EL (cell line): ENCODE results near the gene EHD3.

ENCODE experiments used
- DNase-seq: peaks from one replicate; pipeline ENCODE4 v3.0.0-alpha.2; 2016

The EHD3 gene

GRCh38 chr2:31237348-31238017 lies 3.5 kb downstream of the EHD3 start:
- no peak for DNase-seq

DNA sequence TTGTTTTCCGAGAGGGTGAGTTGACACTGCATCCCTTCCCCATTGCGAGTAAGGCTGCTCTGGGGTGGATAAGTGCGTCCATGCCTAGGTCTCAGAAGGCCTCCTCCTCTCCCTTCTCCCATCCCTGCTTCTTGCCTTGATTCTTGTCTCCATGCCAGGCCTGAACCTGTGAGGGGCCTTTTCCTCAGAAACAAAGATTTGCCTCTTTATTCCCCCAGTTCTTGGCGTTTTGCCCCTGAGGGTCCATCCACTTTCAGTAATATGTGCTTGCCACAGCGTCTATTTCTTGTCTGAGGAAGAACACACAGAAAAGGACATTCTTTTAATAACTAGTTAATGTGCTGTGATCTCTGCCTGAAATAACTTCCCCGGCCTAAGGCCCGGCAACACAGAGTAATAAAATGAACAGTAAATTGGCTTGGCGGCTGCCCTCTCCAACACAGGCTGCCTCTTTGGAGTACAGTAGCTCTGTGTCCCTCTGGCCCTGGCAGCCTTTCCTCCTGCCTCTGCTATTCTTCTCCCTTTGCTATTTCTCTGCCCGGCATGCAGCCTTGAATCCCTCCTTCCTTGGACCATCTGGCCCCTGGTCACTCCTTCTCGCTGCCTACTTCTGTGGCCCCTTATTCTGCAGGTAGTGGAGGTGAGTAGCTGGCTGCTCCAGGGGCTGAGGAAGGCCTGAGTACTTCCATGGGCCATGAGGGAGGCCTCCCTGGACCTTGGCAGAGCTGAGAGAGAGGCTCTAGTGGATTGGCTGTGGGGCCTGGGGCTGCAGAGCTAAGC lies 4.4 kb downstream of the EHD3 start:
- DNase-seq: no peak

DNA sequence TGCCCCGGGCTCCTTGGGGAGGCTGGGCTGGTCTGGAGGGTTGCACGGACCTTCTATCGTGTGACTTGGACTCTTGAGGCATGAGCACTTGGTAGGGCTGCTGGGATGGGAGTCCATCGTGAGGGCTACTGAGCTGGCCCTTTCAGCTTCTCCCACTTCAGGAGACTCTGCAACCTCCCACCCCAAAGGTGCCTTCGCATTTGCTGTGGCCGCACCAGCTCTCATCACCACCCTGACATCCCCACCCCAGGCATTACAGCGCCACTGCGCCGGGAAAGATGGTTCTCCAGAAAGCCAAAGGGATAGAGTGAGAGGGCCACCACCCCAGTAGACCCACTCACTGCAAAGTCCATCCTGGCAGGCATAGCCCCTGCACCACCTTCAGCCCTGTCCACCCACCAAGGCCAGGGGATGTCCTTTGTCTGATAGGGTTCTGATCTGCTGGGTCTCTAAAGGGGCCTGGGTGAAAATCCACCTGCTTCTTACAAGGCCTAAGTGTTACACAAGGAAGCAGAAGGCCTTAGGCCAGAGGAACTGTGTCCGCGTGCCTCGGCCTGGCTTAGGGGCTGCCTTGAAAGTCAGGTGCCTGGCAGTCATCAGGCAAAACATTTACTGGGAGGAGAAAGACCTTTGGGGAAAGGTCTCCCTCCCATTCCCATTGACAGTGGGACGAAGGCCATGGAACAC lies 5.1 kb downstream of the EHD3 start:
- DNase-seq: no peak

GRCh38 chr2:31239593-31240177 lies 5.7 kb downstream of the EHD3 start:
- peak; percentile 71 for DNase-seq

GRCh38 chr2:31240381-31241365 lies 6.7 kb downstream of the EHD3 start:
- DNase-seq: no peak

DNA sequence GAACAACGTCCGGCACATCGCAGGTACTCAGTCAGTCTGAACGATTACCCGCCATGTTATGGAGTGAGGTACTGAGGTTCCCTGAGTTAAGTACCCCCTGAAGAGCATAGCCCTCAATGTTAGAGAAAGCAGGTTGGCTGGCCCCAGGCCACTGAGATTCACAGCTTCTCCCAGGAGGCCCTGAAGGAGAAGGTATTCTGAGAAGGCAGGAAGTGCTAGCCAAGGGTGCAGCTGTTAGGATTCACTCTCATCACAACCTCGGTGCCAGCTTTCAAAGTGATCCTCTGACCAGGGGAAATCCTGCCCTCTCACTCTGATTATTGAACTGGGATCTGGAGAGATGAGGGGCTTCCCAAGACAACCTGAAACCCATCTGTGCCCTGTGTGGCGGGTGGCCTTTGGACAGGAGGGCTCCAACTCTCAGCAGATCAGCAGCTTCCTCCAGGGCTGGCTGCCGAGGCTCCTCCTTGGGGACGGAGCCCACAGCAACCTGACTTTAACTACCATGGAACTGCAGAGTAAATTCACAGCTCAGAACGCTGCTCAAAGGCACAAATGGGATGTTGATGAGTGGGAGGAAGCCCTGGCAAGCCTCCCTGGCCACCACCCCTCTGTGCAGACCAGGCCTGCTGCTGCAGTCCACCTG lies 7.8 kb downstream of the EHD3 start:
- DNase-seq: no peak

- DNase-seq: no peak
Observed at GRCh38 chr2:31243053-31243452, 9.1 kb downstream of the EHD3 start.

DNA sequence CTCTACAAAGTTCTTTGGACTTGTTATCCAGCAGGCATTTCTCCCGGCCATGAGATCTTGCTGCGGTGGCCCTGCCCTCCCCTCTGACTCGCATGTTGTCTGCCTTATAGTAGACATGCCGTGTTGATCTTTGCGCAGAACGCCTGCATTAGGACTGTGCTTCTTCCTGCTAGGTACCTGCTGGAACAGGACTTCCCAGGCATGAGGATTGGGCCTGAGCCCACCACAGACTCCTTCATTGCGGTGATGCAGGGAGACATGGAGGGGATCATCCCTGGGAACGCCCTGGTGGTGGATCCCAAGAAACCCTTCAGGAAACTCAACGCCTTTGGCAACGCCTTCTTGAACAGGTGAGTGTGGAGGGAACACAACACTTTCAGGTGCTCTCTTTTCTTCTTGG lies 10.1 kb downstream of the EHD3 start:
- no peak for DNase-seq

DNA sequence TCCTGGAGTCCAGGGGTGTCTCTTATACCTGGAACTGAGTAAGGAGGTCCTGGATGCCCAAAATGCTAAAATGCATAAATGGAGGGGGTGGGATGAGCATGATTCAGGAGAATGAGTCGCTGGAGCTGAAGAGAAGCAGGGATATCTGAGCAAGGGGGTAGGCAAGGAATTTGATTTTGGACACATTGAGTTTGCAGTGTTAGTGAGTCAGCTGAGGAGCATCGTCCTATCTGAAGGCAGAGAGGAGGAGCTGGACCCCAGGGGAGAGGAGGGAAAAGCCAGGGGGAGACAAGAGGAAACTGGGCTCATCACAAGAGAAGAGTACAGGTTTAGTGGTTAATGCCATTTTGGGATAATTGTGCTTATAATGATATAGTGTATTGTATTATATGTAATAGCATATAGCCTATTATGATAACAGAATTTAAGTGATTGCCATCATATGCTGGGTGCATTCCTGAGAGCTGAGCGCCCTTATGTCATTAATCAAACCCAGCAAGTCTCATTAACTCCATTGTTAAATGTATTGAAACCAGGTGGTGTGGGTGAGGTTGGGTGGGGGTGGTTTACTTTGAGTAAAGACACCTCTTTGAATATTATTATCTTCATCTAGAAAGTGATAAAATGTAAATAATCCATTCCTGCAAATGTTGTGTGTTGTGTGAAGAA lies 12.4 kb downstream of the EHD3 start:
- DNase-seq: peak; percentile 54

DNA sequence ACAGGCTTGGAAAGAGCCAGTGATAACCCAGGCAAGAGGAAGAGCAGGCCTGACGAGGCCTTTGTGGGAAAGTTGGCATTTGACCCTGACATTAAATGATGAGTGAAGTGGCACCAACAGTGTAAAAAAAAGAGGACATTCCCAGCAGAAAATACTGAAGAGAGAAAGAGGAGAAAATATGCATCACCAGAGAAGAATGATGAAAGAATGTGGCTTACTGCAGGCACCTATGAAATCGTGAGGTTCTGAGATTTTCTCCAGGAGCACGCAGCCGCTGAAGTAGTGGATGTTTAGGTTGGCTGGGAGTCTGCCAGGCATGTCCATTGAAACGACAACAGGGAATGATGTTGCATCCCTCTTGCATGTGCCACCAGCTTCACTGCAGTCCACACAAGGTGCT lies 13.8 kb downstream of the EHD3 start:
- peak; percentile 64 for DNase-seq

DNA sequence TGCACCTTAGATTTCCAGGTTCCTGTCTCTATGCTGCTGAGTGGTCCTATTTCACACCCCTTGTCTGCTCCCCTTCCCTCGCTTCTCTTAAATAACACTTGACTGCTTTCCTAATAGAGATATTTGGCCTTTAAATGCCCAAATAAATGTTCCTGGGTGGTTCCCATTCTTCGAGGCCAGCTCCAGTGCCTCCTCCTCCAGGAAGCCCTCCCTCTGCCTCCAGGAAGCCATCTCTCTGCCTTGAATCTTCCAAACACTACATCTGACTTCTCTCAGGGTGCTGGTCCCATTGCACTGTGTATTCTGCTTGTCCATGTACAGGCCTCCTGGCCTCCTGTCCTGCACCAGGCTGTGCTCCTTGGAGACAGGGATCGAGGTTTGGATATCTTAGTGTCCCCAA lies 14.2 kb downstream of the EHD3 start:
- no peak for DNase-seq

- DNase-seq: no peak
Observed at GRCh38 chr2:31249009-31249690, 15.2 kb downstream of the EHD3 start.

- no peak for DNase-seq
Observed at GRCh38 chr2:31251018-31251417, 17.1 kb downstream of the EHD3 start.

DNA sequence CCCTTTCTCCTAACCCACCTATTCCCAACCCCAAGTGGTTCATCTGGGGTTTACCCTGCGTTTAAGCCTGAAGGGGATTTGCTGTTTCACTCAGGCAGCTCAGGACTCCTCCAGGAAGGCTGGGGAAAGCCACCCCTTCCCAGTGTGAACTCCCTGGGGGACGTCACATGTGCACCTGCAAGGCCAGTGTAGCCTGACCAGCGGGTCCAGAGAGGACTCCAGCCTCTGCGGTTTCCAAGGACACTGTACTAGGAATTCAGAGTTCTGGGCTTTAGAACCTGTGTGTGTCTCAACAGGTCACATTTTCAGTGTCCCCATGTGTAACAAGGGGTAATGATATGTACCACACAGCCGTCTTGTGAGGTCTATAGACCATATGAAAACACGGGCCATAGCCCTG lies 17.9 kb downstream of the EHD3 start:
- DNase-seq: no peak

DNA sequence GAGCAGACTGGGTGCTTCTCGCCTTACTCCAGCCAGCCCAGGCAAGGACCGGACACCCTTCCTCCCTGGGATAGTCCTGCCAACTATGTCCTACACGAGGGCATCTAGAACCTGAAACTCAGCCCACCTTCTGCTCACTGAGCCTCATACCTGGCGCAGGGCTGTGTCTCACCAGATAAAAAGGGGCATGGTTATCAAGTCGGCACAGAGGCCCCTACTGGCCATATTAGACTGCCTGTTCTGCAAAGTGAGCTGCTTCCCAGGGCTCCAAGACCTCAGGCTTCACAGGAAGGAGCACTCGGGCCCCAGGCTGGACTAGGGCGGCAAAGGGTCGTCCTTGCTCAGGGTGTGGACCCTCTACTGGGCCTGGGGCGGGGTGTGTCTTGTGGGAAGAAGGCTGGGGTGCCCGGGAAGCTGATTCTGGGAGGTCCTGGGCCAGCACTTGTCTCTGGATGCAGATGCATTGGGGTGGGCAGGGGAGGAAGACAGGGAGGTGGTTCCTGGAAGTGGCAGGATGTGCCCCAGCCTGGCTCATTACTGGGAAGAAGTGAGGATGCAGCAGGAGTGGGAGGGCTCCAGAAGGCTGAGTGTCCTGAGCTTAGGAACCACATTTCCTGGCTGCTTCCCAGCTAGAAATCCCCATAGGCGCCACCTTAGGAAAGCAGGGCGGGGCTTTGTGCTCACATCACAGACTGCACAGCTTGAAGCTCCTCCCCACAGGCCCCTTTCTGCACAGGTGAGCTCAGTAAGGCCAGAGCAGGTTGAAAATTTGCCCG lies 19.6 kb downstream of the EHD3 start:
- DNase-seq: no peak

- DNase-seq: no peak
Observed at GRCh38 chr2:31254237-31255203, 20.6 kb downstream of the EHD3 start.

DNA sequence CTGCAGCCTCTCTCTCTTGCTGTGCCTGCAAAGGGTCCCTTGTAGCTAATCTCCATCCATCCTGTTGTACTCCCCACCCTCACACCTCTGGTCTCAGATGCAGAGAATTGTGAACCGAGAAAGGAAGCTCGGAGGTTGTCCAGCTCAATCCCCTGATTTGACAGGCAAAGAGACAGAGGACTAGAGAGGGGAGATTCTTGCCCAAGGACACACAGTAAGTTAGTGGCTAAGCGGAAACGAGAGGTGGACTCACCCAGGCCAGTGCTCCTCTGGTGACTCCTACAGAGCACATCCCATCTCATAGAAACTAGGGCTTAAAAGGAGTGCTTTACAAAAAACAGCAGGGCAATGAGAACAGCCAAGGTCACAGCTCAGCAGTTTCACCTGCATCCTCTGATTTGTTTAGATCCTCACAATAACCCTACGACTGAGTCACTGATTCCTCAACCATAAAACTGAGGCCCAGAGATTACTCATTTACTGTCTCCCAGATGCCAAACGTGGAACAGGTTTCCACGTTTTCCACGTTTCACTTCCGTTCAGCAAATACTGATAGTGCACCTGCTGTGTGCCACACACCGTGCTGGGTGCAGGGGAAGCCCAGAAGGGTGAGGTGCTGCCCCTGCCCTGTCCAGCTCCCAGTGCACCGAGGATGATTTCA lies 22.1 kb downstream of the EHD3 start:
- peak; percentile 15 for DNase-seq
